Keratinocyte (primary cell): ENCODE results near the gene ODAD3.

Experiments used
- EZH2 ChIP-seq: IDR thresholded peaks from one replicate; pipeline ENCODE4 v1.6.1; 2012; ENCODE audit warnings: inconsistent platforms, mild to moderate bottlenecking, low read length, moderate library complexity
- TF ChIP-seq, protein P1 (sequence below), 3 experiments: IDR thresholded peaks in 1 of 3; conservative IDR thresholded peaks in 1 of 3; optimal IDR thresholded peaks in 1 of 3; 2 replicates in 2 of 3; 3 replicates in 1 of 3; pipeline versions ENCODE3 to v1.5.1; 2011; ENCODE audit warnings: low read length in 3 of 3, mild to moderate bottlenecking in 3 of 3, moderate library complexity in 2 of 3, control low read depth in 1 of 3, inconsistent platforms in 1 of 3; ENCODE audit not compliant: insufficient read depth in 2 of 3; ENCODE audit errors: extremely low read depth in 1 of 3

DNA sequence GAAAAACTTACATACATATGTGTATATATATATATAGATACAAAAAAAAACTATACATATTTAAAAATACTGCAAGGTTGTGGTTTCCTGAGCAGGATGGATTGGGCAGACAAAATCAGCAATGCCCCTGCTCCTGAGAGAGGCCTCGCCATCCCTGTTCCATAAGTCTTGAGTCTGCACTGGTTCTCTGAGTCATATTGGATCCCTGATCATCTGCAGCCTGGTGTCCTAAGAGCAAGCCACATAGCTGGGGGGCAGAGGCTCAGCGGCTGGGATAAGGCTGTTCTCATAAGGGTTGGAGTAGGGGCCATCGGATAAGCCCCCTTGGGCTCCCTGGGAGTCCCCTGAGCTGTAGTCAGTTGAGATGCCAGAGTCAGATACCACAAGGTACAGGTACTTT is 57.2 kb downstream of the ODAD3 start:
- no peak for TF ChIP-seq EZH2
- TF ChIP-seq, protein P1, sequence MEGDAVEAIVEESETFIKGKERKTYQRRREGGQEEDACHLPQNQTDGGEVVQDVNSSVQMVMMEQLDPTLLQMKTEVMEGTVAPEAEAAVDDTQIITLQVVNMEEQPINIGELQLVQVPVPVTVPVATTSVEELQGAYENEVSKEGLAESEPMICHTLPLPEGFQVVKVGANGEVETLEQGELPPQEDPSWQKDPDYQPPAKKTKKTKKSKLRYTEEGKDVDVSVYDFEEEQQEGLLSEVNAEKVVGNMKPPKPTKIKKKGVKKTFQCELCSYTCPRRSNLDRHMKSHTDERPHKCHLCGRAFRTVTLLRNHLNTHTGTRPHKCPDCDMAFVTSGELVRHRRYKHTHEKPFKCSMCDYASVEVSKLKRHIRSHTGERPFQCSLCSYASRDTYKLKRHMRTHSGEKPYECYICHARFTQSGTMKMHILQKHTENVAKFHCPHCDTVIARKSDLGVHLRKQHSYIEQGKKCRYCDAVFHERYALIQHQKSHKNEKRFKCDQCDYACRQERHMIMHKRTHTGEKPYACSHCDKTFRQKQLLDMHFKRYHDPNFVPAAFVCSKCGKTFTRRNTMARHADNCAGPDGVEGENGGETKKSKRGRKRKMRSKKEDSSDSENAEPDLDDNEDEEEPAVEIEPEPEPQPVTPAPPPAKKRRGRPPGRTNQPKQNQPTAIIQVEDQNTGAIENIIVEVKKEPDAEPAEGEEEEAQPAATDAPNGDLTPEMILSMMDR (optimal IDR thresholded peaks at IDR 0.05 in 1 of 3, IDR thresholded peaks at IDR 0.05 in 1 of 3, conservative IDR thresholded peaks at IDR 0.05 in 1 of 3; ENCODE audit: extremely low read depth in 1 of 3, insufficient read depth in 2 of 3, low read length in 3 of 3), result no peak
